ENCODE measurements around the gene GRHL1.

Gene GRHL1

DNA sequence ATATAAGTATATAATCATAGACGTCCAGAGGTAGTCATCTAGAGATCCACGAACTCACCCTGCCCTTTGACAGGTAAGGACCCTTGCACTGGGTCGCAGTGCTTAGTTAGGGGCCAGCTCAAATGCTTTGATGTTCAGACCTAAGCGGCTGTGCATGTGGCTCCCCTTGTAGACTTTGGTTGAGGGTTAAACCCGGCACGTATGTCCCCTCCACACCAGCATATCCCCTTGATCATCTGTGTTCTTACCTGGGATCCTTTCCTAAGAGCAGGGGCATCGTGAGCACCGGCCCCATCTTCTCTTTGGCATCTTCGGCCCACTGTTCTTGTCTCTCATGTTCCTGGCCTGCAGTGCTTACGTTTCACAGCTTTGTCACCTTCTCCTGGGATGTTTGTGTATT is 31.4 kb downstream of the GRHL1 start:
- ChIA-PET CTCF (interaction anchor here (0.6 to 5.3 kb wide), 14 partner anchors 9 to 195 kb away, joined by 3 to 66 read pairs (median 4); no protein-coding TSS in a partner anchor), POLR2A (no interaction called here)
- no peak for TF ChIP-seq ZNF768 (tag by site-specific recombination; IDR thresholded peaks at IDR 0.05)
- no peak for TF ChIP-seq MYNN (tag by site-specific recombination; IDR thresholded peaks at IDR 0.05; ENCODE audit: borderline replicate concordance)
- no peak for TF ChIP-seq SETDB1 (IDR thresholded peaks at IDR 0.05; ENCODE audit: insufficient read length, low read length)
- Histone ChIP-seq H3K27ac (ENCODE audit: extremely low read depth, low read depth, low read length) (no peak overlapping the region), H3K36me3 (ENCODE audit: control insufficient read depth in 2 of 2, insufficient read depth in 1 of 2, low read length in 2 of 2) (peaks cover 9 to 20% of the 10 kb centered on the region in 2 experiments; a peak in 2 of 3 replicates), H3K9me3 (ENCODE audit: control insufficient read depth, insufficient read depth, low read depth, low read length) (no peaks in the 10 kb centered on the region), H3K4me3 (ENCODE audit: low read depth, low read length) (no peak overlapping the region), H3K4me1 (ENCODE audit: control insufficient read depth, insufficient read depth, low read length) (peaks cover 3% of the 10 kb centered on the region; the same call in 1 of the 2 replicates)

- no peak overlapping the region for H3K27ac ChIP-seq (ENCODE audit: extremely low read depth, low read depth, low read length)
- ChIA-PET CTCF (interaction anchor here (0.6 to 5.3 kb wide), 51 partner anchors 9 to 1078 kb away, joined by 3 to 66 read pairs (median 4); no protein-coding TSS in a partner anchor), POLR2A (interaction anchor here (0.7 to 1.5 kb wide), 4 partner anchors 11 to 179 kb away, joined by 3 to 4 read pairs (median 3); no protein-coding TSS in a partner anchor)
- TF ChIP-seq ZFP37 (tag by site-specific recombination; IDR thresholded peaks at IDR 0.05) (no peak), GLI2 (tag by site-specific recombination; IDR thresholded peaks at IDR 0.05; ENCODE audit: borderline replicate concordance, low read depth) (no peak), SP7 (tag by site-specific recombination; IDR thresholded peaks at IDR 0.05) (0 out of 2 replicates have a peak, but pooled peaks have one; percentile 13), ZBTB17 (tag by site-specific recombination; IDR thresholded peaks at IDR 0.05) (0 out of 2 replicates have a peak, but pooled peaks have one; percentile 10), ZNF23 (tag by site-specific recombination; IDR thresholded peaks at IDR 0.05; ENCODE audit: borderline replicate concordance) (no peak), ZSCAN30 (tag by site-specific recombination; IDR thresholded peaks at IDR 0.05) (no peak), HOXD13 (CRISPR knock-in tag; IDR thresholded peaks at IDR 0.05; ENCODE audit: borderline replicate concordance) (no peak), REST (tag by site-specific recombination; IDR thresholded peaks at IDR 0.05) (no peak), ZNF48 (tag by site-specific recombination; IDR thresholded peaks at IDR 0.05) (no peak), ZBTB10 (tag by site-specific recombination; IDR thresholded peaks at IDR 0.05) (no peak), ZNF157 (tag by site-specific recombination; IDR thresholded peaks at IDR 0.05) (no peak), ZNF768 (tag by site-specific recombination; IDR thresholded peaks at IDR 0.05) (no peak), ZNF175 (tag by site-specific recombination; IDR thresholded peaks at IDR 0.05) (no peak), ZNF416 (tag by site-specific recombination; IDR thresholded peaks at IDR 0.05) (no peak), ZXDB (tag by site-specific recombination; IDR thresholded peaks at IDR 0.05) (no peak), ZNF501 (tag by site-specific recombination; IDR thresholded peaks at IDR 0.05) (no peak), ZNF140 (tag by site-specific recombination; IDR thresholded peaks at IDR 0.05) (no peak), ZNF24 (tag by site-specific recombination; IDR thresholded peaks at IDR 0.05) (no peak), ZNF530 (tag by site-specific recombination; IDR thresholded peaks at IDR 0.05; ENCODE audit: low read depth) (no peak), ZNF292 (tag by site-specific recombination; IDR thresholded peaks at IDR 0.05; ENCODE audit: borderline replicate concordance, low read depth) (no peak), ZNF423 (tag by site-specific recombination; IDR thresholded peaks at IDR 0.05) (no peak), ZNF707 (tag by site-specific recombination; IDR thresholded peaks at IDR 0.05) (no peak), FEZF1 (tag by site-specific recombination; IDR thresholded peaks at IDR 0.05) (no peak)
- TF ChIP-seq, protein P1, sequence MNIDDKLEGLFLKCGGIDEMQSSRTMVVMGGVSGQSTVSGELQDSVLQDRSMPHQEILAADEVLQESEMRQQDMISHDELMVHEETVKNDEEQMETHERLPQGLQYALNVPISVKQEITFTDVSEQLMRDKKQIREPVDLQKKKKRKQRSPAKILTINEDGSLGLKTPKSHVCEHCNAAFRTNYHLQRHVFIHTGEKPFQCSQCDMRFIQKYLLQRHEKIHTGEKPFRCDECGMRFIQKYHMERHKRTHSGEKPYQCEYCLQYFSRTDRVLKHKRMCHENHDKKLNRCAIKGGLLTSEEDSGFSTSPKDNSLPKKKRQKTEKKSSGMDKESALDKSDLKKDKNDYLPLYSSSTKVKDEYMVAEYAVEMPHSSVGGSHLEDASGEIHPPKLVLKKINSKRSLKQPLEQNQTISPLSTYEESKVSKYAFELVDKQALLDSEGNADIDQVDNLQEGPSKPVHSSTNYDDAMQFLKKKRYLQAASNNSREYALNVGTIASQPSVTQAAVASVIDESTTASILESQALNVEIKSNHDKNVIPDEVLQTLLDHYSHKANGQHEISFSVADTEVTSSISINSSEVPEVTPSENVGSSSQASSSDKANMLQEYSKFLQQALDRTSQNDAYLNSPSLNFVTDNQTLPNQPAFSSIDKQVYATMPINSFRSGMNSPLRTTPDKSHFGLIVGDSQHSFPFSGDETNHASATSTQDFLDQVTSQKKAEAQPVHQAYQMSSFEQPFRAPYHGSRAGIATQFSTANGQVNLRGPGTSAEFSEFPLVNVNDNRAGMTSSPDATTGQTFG (tag by site-specific recombination; IDR thresholded peaks at IDR 0.05; ENCODE audit: borderline replicate concordance): no peak
These were observed 32.1 kb downstream of the GRHL1 start for GRCh38 chr2:9983401-9984216.

More at GRCh38 chr2:9983401-9984216, 32.1 kb downstream of the GRHL1 start:
- Histone ChIP-seq H3K4me1 (ENCODE audit: control insufficient read depth, insufficient read depth, low read length) (peaks cover 3% of the 10 kb centered on the region; the same call in 1 of the 2 replicates), H3K36me3 (ENCODE audit: control insufficient read depth in 2 of 2, insufficient read depth in 1 of 2, low read length in 2 of 2) (peaks cover 9 to 23% of the 10 kb centered on the region in 2 experiments; a peak in 2 of 3 replicates), H3K9me3 (ENCODE audit: control insufficient read depth, insufficient read depth, low read depth, low read length) (no peaks in the 10 kb centered on the region), H3K4me3 (ENCODE audit: low read depth, low read length) (no peak overlapping the region)
